HEK293 (cell line): ENCODE results near the gene CCNI.

Experiments
- MZF1 ChIP-seq: fragments of 450-650 bp; formaldehyde crosslinking; IDR thresholded peaks from 2 replicates; pipeline ENCODE4 v1.5.1; 2017; ENCODE audit warnings: missing biosample characterization, missing genetic modification characterization, borderline replicate concordance
- ZFHX2 ChIP-seq: fragments of 450-650 bp; formaldehyde crosslinking; conservative IDR thresholded peaks from 2 replicates; pipeline ENCODE4 v1.5.1; 2016; ENCODE audit warnings: missing biosample characterization, missing genetic modification characterization
- ZNF518A ChIP-seq: fragments of 450-650 bp; formaldehyde crosslinking; conservative IDR thresholded peaks from 2 replicates; pipeline ENCODE4 v1.5.1; 2016; ENCODE audit warnings: low read depth, missing biosample characterization, missing genetic modification characterization
- ZNF560 ChIP-seq: fragments of 450-650 bp; formaldehyde crosslinking; IDR thresholded peaks from 2 replicates; pipeline ENCODE4 v1.5.1; 2017; ENCODE audit warnings: missing biosample characterization, missing genetic modification characterization, borderline replicate concordance

CCNI gene

GRCh38 chr4:76997532-76997931 lies 78.3 kb downstream of the CCNI start (continued):
- no peak for TF ChIP-seq ZNF518A (tag by site-specific recombination)
- no peak for TF ChIP-seq ZFHX2 (tag by site-specific recombination)
- TF ChIP-seq ZNF560 (tag by site-specific recombination): no peak
- TF ChIP-seq MZF1: no peak
- TF ChIP-seq, all 188 proteins: peak for 0
